BE2C (cell line): ENCODE data around the gene CLDN15.

Experiments
- DNase-seq: peaks from one replicate; pipeline ENCODE4 v3.0.0-alpha.2; 2020
- H3K27me3 ChIP-seq: fragments of 250-450 bp; sonication (Bioruptor Pico); 2 replicates; pipeline ENCODE4 v1.5.1; 2020; ENCODE audit warnings: mild to moderate bottlenecking
- H3K36me3 ChIP-seq: fragments of 250-450 bp; sonication (Bioruptor Pico); 2 replicates; pipeline ENCODE4 v1.5.1; 2020; ENCODE audit warnings: mild to moderate bottlenecking
- H3K4me1 ChIP-seq: fragments of 250-450 bp; sonication (Bioruptor Pico); 2 replicates; pipeline ENCODE4 v1.5.1; 2020
- H3K4me3 ChIP-seq: 2 replicates; pipeline ENCODE4 v1.5.1; 2011; ENCODE audit warnings: low read depth, low read length
- H3K9me3 ChIP-seq: fragments of 250-450 bp; sonication (Bioruptor Pico); 2 replicates; pipeline ENCODE4 v1.5.1; 2020
- TF ChIP-seq, protein P1 (sequence below): IDR thresholded peaks from 2 replicates; pipeline ENCODE4 v1.5.1; 2012; ENCODE audit warnings: mild to moderate bottlenecking, low read depth, low read length

Gene CLDN15

DNA sequence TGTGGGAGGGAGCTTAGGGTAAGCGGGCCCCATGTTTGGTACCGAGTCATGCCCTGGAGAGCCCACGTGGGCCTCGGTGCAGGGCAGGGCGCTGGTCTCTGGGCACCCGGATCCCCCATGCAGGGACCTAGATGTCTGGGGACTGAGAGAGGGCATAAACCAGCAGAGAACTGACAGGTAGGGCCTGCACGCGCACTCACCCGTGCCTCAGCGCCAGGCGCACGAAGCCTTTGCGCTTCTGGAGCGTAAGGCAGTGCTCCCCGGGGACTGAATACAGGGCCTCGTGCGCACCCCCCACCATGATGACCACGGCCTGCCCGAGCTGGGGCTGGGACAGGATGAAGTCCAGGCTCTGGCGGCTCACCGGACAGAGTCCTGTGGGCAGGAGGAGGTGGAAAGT lies 39.6 kb downstream of the CLDN15 start:
- no peak overlapping the region for H3K4me3 ChIP-seq
- DNase-seq, result no peak
- no peaks in the 10 kb centered on the region for H3K9me3 ChIP-seq
- no peaks in the 10 kb centered on the region for H3K4me1 ChIP-seq
- no peaks in the 10 kb centered on the region for H3K36me3 ChIP-seq
- TF ChIP-seq, protein P1, sequence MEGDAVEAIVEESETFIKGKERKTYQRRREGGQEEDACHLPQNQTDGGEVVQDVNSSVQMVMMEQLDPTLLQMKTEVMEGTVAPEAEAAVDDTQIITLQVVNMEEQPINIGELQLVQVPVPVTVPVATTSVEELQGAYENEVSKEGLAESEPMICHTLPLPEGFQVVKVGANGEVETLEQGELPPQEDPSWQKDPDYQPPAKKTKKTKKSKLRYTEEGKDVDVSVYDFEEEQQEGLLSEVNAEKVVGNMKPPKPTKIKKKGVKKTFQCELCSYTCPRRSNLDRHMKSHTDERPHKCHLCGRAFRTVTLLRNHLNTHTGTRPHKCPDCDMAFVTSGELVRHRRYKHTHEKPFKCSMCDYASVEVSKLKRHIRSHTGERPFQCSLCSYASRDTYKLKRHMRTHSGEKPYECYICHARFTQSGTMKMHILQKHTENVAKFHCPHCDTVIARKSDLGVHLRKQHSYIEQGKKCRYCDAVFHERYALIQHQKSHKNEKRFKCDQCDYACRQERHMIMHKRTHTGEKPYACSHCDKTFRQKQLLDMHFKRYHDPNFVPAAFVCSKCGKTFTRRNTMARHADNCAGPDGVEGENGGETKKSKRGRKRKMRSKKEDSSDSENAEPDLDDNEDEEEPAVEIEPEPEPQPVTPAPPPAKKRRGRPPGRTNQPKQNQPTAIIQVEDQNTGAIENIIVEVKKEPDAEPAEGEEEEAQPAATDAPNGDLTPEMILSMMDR, result no peak
- no peaks in the 10 kb centered on the region for H3K27me3 ChIP-seq

DNA sequence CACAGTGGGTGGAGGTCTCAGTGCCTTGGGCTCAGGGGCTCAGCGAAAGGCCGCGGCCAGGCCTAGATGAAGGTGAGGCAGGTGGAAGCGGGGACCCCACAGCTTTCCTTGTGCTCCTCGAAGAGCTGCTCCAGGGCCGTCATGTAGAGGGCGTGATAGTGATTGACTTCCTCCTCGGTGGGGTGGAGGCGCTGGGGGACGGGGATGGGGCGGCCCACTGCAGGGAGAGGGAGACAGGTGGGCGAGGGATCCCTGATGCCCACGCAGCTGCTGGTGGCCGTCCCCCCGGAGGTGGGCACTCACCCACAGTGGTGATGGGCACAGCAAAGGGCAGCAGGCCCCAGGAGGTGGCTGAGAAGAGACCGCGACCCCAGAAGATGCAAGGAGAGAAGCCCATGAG lies 41.7 kb downstream of the CLDN15 start:
- TF ChIP-seq, protein P1, result no peak
- Histone ChIP-seq H3K4me3 (no peak overlapping the region), H3K27me3 (no peaks in the 10 kb centered on the region), H3K9me3 (no peaks in the 10 kb centered on the region), H3K4me1 (no peaks in the 10 kb centered on the region), H3K36me3 (no peaks in the 10 kb centered on the region)
- DNase-seq, result no peak

DNA sequence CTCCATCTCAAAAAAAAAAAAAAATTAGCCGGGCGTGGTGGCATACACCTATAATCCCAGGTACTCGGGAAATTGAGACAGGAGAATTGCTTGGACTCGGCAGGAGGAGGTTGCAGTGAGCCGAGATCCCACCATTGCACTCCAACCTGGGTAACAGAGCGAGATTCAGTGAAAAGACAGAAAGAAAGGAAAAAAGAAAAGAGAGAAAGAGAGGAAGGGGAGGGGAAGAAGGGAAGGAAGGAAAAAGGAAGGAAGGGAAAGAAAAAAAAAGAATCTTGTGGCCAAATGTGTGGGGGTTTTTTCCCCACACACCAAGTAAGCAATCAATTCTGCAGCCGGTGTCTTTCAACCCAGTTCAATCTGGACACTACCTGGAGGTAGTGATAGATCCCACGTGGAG lies 48.5 kb downstream of the CLDN15 start:
- DNase-seq, result no peak
- Histone ChIP-seq H3K4me1 (no peaks in the 10 kb centered on the region), H3K27me3 (no peaks in the 10 kb centered on the region), H3K36me3 (no peaks in the 10 kb centered on the region), H3K9me3 (no peaks in the 10 kb centered on the region), H3K4me3 (no peak overlapping the region)
- TF ChIP-seq, protein P1, result no peak

DNA sequence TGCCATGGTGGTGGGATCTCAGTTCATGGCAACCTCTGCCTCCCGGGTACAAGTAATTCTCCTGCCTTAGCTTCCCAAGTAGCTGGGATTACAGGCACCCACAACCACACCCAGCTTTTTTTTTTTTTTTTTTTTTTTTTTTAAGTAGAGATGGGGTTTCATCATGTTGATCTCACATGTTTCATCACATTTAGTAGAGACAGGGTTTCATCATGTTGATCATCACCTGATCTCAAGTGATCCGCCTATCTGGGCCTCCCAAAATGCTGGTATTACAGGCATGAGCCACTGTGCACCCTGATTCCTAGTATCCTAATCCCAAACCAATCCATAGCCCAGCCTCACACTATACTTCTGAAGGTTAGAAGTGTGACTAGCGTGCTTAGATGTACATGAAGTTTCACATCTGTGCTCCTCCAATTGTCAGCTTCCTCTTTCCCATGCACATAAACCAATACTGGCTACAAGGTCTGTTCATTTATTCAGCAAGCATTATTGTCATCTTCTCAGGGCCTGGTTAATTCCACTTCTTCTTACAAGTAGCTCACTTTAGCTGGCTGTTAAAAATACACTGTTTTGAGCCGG lies 50.7 kb downstream of the CLDN15 start:
- DNase-seq, result no peak
- no peak overlapping the region for H3K4me3 ChIP-seq
- H3K4me1 ChIP-seq, result peaks cover 2% of the 10 kb centered on the region; the same call in 1 of the 2 replicates
- H3K9me3 ChIP-seq, result no peaks in the 10 kb centered on the region
- H3K27me3 ChIP-seq, result no peaks in the 10 kb centered on the region
- TF ChIP-seq, protein P1, result no peak
- no peaks in the 10 kb centered on the region for H3K36me3 ChIP-seq

DNA sequence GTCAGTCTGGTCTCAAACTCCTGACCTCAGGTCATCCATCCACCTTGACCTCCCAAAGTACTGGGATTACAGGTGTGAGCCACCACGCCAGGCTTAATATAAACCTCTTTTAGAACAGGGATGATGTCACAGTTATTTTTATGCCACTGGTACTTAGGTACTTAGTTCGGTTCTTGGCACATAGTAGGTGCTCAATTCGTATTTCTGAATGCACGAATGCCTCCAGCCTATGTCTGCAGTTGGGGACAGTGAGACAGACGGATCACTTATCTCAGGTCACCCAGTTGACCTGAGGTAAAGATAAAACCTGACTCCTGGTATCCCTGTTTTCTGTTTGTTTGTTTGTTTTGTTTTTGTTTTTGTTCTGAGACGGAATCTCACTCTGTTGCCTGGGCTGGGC lies 51.4 kb downstream of the CLDN15 start:
- Histone ChIP-seq H3K4me1 (peaks cover 3% of the 10 kb centered on the region; the same call in 1 of the 2 replicates), H3K36me3 (no peaks in the 10 kb centered on the region), H3K27me3 (no peaks in the 10 kb centered on the region), H3K4me3 (no peak overlapping the region), H3K9me3 (no peaks in the 10 kb centered on the region)
- no peak for DNase-seq
- TF ChIP-seq, protein P1, result no peak

DNA sequence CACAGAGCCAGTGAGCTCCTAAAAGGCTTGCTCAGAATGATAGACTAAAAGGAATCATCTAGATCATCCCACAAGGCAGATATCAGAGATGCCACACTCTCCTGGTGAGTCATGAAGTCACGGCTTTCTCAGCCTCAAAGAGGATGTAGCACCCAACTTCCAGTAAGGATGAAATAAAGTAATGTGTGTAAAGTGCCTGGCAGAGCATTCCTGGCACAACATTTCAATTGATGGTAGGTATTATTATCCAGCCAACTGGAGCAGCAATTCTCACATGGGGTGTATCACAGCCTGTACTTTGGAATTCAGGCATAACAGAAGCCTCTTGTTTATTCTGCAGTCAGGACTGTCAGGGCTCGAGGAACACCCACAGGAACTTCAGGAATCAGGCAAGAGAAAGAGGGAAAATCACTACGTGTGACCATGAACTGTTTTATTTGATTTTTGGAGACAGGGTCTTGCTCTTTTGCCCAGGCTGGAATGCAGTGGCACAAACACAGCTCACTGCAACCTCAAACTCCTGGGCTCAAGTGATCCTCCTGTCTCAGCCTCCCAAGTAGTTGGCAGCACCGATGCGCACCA lies 52.3 kb downstream of the CLDN15 start:
- Histone ChIP-seq H3K4me3 (no peak overlapping the region), H3K27me3 (peaks cover 6% of the 10 kb centered on the region), H3K36me3 (no peaks in the 10 kb centered on the region), H3K4me1 (peaks cover 3% of the 10 kb centered on the region; the same call in 1 of the 2 replicates), H3K9me3 (no peaks in the 10 kb centered on the region)
- DNase-seq, result no peak
- TF ChIP-seq, protein P1, result no peak
